GM12874 (cell line): ENCODE measurements around the gene FARP2.

Experiments used
- TF ChIP-seq, protein P1 (sequence below): IDR thresholded peaks from 2 replicates; pipeline ENCODE4 v1.5.1; 2011; ENCODE audit warnings: low read depth, mild to moderate bottlenecking, control low read depth, low read length, moderate library complexity; ENCODE audit not compliant: insufficient read depth

Gene FARP2

DNA sequence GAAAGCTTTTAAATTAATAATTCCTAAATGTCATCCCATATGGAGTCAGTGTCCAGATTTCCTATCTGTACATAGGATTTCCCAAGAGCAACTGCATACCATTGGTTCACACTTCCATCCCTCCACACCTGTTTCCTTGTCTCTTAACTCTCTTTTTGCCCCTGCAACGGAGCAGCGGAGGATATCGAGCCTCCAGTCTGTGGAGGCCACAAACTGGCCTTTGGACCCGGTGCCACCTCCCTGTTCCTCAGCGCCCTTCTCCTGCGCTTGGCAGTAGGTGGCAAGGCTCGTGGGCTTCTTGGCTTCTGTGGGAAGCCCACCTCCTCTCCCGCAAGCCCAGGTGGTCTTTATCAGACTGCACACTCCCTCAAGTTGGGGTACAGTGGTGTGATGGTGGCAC, 176.1 kb downstream of the FARP2 start:
- TF ChIP-seq, protein P1, sequence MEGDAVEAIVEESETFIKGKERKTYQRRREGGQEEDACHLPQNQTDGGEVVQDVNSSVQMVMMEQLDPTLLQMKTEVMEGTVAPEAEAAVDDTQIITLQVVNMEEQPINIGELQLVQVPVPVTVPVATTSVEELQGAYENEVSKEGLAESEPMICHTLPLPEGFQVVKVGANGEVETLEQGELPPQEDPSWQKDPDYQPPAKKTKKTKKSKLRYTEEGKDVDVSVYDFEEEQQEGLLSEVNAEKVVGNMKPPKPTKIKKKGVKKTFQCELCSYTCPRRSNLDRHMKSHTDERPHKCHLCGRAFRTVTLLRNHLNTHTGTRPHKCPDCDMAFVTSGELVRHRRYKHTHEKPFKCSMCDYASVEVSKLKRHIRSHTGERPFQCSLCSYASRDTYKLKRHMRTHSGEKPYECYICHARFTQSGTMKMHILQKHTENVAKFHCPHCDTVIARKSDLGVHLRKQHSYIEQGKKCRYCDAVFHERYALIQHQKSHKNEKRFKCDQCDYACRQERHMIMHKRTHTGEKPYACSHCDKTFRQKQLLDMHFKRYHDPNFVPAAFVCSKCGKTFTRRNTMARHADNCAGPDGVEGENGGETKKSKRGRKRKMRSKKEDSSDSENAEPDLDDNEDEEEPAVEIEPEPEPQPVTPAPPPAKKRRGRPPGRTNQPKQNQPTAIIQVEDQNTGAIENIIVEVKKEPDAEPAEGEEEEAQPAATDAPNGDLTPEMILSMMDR: no peak

DNA sequence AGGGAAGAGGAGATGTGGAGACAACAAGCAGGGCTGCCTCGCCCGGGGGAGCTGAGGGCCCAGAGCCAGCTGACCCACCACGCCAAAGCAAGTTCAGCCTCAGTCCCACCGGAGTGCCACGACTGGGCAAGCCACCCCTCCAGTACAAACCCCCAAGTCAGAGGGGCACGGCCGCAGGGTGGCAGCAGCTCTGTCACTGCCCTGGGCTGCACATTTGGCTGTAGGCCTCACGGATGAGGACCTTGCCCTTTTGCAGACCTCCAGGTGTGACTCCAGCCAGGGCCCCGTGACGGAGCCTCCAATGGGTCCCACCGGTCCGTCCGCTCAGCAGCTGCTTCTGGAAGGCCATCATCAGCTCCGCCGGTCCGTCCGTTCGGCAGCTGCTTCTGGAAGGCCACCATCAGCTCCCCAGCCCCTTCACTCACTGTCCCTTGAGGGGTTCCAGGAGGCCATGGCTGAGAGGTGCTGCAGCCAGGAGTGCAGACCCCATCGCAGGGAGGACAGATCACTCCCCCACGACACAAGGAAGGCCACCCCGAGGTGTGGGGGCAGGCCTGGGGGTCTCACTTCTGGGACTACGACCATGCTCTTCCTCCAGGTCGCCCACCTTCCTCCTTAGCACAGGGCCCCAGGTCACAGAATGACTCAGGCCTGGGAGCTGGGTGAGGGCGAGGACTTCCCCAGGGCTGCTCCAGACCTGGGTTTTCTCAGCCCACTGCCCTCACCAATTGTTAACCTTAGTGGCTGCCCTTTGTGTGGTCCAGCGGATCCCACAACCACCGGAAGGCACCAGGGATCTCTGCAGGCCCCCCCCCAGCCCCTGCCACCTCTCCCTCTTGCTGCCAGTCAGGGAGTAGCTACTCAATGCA, 176.9 kb downstream of the FARP2 start:
- TF ChIP-seq, protein P1: no peak

DNA sequence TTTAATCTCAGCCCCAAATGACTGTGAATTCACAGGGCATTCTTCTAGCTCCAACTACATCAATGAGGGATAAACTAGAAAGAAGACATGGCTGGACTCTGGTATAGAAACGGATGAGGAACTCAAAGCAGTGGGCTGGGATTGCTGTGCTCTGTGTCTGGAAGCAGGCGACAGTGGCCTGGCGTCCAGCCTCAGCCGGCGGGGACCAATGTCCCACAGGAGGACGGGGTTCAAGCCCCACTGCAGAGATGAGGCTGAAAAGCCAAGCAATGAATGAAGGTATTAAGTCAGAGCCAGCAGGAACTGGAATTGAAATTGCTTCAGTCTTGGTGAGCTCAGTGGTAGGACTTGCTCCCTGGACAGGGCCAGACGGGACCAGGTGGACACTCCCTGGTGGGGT, 178.2 kb downstream of the FARP2 start:
- TF ChIP-seq, protein P1: no peak

DNA sequence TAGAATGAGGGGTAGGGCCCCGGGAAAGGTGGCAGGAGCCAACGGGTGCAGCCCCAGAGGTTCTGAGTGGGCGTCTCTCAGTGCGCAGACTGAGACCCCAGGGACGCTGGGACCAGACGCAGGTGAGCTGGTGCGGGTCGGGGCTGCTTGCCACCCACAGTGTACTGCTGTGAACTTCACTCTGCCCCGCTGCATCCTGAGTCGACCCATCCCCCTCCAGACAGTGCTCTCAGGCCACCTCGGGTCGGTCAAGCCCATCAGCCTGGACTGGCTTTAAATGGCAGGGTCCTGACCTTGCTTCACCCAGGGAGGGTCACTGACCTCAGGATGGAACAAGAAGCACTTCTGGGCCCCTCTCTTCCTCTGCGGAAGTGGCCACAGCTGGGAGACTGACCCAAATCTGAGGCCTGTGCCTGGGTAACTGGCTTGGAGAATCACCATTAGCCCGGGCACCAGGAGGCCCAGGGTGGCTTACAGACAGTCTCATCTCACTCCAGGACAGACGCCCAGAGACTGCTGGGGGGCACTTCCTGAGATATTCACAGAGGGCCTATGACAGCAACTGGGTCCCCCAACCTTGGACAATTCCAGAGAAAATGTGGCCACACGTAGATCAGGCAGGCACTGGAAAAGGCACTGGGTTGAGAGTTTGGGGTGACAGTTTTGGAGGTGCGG, 178.8 kb downstream of the FARP2 start:
- TF ChIP-seq, protein P1: no peak

DNA sequence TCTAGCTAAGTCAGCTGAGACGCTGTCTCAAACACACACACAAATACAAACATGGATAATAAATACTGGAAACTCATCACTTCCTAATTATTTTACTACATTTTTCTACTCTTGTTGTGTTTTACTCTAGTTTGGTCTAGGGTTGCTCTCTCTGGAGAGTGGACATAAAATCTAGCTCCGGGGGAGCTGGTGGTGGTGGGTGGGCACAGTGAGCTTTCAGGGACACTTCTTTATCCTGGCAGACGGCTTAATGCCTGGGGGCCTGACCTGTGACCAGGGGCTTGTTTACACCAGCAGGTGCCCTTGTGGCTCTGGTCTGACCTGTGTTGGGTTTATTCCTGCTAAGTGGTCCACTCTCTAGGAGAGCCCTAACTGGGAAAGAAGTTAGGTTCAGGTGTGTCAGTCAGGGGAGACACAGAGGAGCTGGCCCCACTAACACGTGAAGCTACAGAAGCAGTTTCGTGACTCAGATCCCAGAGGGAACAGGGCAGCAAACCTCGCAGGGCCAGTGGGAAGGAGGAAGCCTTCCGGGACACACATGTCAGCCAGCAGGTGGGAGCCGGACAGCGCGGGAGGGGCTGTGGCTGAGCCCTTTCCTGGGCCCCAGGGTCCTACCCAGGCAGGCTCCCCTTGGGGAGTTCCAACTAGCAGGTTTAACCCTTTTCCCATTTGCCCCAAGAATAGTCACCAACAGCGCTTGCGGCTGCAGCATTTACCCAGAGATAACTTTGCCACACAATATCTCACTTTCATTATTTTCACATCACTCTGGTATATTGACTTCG, 180.0 kb downstream of the FARP2 start:
- TF ChIP-seq, protein P1: no peak

DNA sequence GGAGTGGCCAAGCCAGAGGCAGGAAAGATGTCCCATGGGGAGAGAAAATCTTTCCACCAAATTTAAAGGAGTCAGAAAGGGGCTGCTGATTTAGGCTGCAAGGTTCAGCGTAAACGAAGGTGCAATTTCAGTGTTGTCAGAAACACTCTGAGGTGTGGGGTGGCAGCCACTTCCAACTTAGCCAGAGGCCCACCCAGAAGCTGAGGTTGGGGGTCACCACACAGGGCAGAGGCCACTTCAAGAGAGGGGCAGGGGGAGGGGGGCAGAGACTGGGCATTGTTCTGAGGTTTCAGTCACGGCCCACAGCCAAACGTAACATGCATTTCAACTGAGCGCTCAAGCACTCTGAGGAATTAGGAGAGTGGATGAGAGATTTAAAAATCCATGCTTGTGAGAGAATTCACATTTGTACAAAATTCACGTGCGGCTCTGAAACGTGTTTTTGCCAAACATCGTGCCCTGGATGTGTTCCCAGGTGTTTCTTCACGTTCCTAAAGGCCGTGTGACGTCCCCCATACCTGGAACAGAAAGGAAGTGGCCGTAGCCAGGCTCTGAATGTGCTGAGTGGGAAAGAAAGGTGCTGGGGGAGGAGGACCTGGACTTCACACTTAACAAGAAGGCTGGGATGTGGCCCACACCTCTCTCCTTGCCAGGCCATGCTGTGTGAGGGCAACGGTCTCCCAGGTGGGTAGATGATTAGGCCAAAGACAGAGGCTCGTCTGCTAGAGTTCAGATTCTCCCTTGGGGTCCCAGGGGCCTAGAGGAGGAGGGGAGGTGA, 182.9 kb downstream of the FARP2 start:
- TF ChIP-seq, protein P1: no peak
